GM19468 (cell line): Measurements from ENCODE around the gene SFT2D3.

ENCODE experiments used
- ATAC-seq: cut with Tn5 transposase; IDR thresholded peaks from one replicate; pipeline ENCODE4 v1.9.1; 2021; ENCODE audit warnings: mild to moderate bottlenecking, moderate library complexity, moderate number of reproducible peaks; ENCODE audit not compliant: unreplicated experiment; ENCODE audit errors: extremely low read depth

Gene SFT2D3

GRCh38 chr2:127705391-127706065 is 4.2 kb downstream of the SFT2D3 start:
- no peak for ATAC-seq

GRCh38 chr2:127706215-127706990 is 5.1 kb downstream of the SFT2D3 start:
- ATAC-seq: no peak

- ATAC-seq: no peak
Measured at GRCh38 chr2:127707890-127708648, 6.8 kb downstream of the SFT2D3 start.

- no peak for ATAC-seq
Measured at GRCh38 chr2:127709336-127709735, 8.0 kb downstream of the SFT2D3 start.

- ATAC-seq: no peak
Measured at GRCh38 chr2:127712999-127713398, 11.7 kb downstream of the SFT2D3 start.

- no peak for ATAC-seq
Measured at GRCh38 chr2:127713562-127713961, 12.3 kb downstream of the SFT2D3 start.

- no peak for ATAC-seq
Measured at GRCh38 chr2:127715778-127716449, 14.6 kb downstream of the SFT2D3 start.

- ATAC-seq: no peak
Measured at GRCh38 chr2:127718271-127718670, 17.0 kb downstream of the SFT2D3 start.

- no peak for ATAC-seq
Measured at GRCh38 chr2:127719301-127720218, 18.3 kb downstream of the SFT2D3 start.

- no peak for ATAC-seq
Measured at GRCh38 chr2:127721311-127721977, 20.1 kb downstream of the SFT2D3 start.

- ATAC-seq: no peak
Measured at GRCh38 chr2:127721978-127722355, 20.7 kb downstream of the SFT2D3 start.

- ATAC-seq: no peak
Measured at GRCh38 chr2:127722807-127723206, 21.5 kb downstream of the SFT2D3 start.

GRCh38 chr2:127726158-127726880 is 25.0 kb downstream of the SFT2D3 start:
- no peak for ATAC-seq

GRCh38 chr2:127733113-127733815 is 32.0 kb downstream of the SFT2D3 start:
- ATAC-seq: no peak

- ATAC-seq: no peak
Measured at GRCh38 chr2:127733816-127734537, 32.7 kb downstream of the SFT2D3 start.

- ATAC-seq: no peak
Measured at GRCh38 chr2:127735044-127735443, 33.7 kb downstream of the SFT2D3 start.
